ENCODE results near the gene CHD9. TPM values are rescaled to one million over a fixed set of nuclear protein-coding genes. Genes with fewer than 3 reads are reported as not detected.

CHD9 gene
- total RNA-seq, 1 experiment from 2014 or later = 25.4 TPM

- in situ Hi-C loops (cut with HindIII; ENCODE audit: low pct_unique_long_range_greater_than_20kb, low sequenced_read_pairs) (no loop called here), intact Hi-C loops (cut with micrococcal nuclease; ENCODE audit: unreplicated experiment) (no loop called here)
- Histone ChIP-seq H3K9me3 (ENCODE audit: control insufficient read depth, insufficient read depth, low read depth, low read length) (no peaks in the 10 kb centered on the region), H3K4me3 (ENCODE audit: low read depth in 2 of 2, low read length in 2 of 2) (no peak overlapping the region), H3K36me3 (ENCODE audit: control insufficient read depth, insufficient read depth, low read length) (peaks cover 8% of the 10 kb centered on the region), H3K4me1 (ENCODE audit: control insufficient read depth, insufficient read depth, low read length) (0 out of 2 replicates have a peak, but pooled peaks cover 2% of the 10 kb centered on the region), H3K27ac (ENCODE audit: low read length) (no peak overlapping the region), H3K27me3 (ENCODE audit: control insufficient read depth, insufficient read depth, low read length) (no peaks in the 10 kb centered on the region)
- POLR2A ChIA-PET = no interaction called here
- ATAC-seq (no peak), DNase-seq (ENCODE audit: low read depth, low spot score) (no peak)
- CTCF ChIA-PET = no interaction called here
- TF ChIP-seq POLR2AphosphoS5 (IDR thresholded peaks at IDR 0.05; ENCODE audit: low read depth, low read length) = no peak
- no peak for TF ChIP-seq CTCF (IDR thresholded peaks at IDR 0.05)
- no TSS peak for BruUV-seq (replicated peaks)
These were observed 164.6 kb downstream of the CHD9 start for GRCh38 chr16:53219371-53219770.

GRCh38 chr16:53219795-53220454, 165.1 kb downstream of the CHD9 start:
- ChIA-PET CTCF (no interaction called here), POLR2A (no interaction called here)
- DNase-seq (ENCODE audit: low read depth, low spot score) (no peak), ATAC-seq (no peak)
- H3K27me3 ChIP-seq (ENCODE audit: control insufficient read depth, insufficient read depth, low read length) = no peaks in the 10 kb centered on the region
- H3K36me3 ChIP-seq (ENCODE audit: control insufficient read depth, insufficient read depth, low read length) = peaks cover 8% of the 10 kb centered on the region
- intact Hi-C loops (cut with micrococcal nuclease; ENCODE audit: unreplicated experiment) = no loop called here
- no TSS peak for BruUV-seq (replicated peaks)
- TF ChIP-seq SIN3A (IDR thresholded peaks at IDR 0.05; ENCODE audit: borderline replicate concordance, insufficient read depth, low read depth, low read length) = no peak
- H3K4me3 ChIP-seq (ENCODE audit: low read depth in 2 of 2, low read length in 2 of 2) = no peak overlapping the region
- 0 out of 2 replicates have a peak, but pooled peaks cover 2% of the 10 kb centered on the region for H3K4me1 ChIP-seq (ENCODE audit: control insufficient read depth, insufficient read depth, low read length)
- in situ Hi-C loops (cut with HindIII; ENCODE audit: low pct_unique_long_range_greater_than_20kb, low sequenced_read_pairs) = no loop called here
- H3K9me3 ChIP-seq (ENCODE audit: control insufficient read depth, insufficient read depth, low read depth, low read length) = no peaks in the 10 kb centered on the region
- no peak overlapping the region for H3K27ac ChIP-seq (ENCODE audit: low read length)

- H3K4me3 ChIP-seq (ENCODE audit: low read depth in 2 of 2, low read length in 2 of 2) = no peak overlapping the region
- POLR2A ChIA-PET = no interaction called here
- TF ChIP-seq SIN3A (IDR thresholded peaks at IDR 0.05; ENCODE audit: borderline replicate concordance, insufficient read depth, low read depth, low read length) (no peak), POLR2AphosphoS5 (IDR thresholded peaks at IDR 0.05; ENCODE audit: low read depth, low read length) (no peak), REST (IDR thresholded peaks at IDR 0.05; ENCODE audit: insufficient read depth in 1 of 2, low read depth in 2 of 2, low read length in 1 of 2) (no peak), TCF7L2 (IDR thresholded peaks at IDR 0.05; ENCODE audit: low read depth, low read length) (no peak), CTCF (IDR thresholded peaks at IDR 0.05) (no peak; the same call in 1 of the 2 replicates)
- H3K27me3 ChIP-seq (ENCODE audit: control insufficient read depth, insufficient read depth, low read length) = no peaks in the 10 kb centered on the region
- intact Hi-C loops (cut with micrococcal nuclease; ENCODE audit: unreplicated experiment) = no loop called here
- CTCF ChIA-PET = no interaction called here
- H3K27ac ChIP-seq (ENCODE audit: low read length) = no peak overlapping the region
- no peaks in the 10 kb centered on the region for H3K9me3 ChIP-seq (ENCODE audit: control insufficient read depth, insufficient read depth, low read depth, low read length)
- in situ Hi-C loops (cut with HindIII; ENCODE audit: low pct_unique_long_range_greater_than_20kb, low sequenced_read_pairs) = no loop called here
- H3K36me3 ChIP-seq (ENCODE audit: control insufficient read depth, insufficient read depth, low read length) = peaks cover 11% of the 10 kb centered on the region
- no TSS peak for BruUV-seq (replicated peaks)
- DNase-seq (ENCODE audit: low read depth, low spot score) (no peak), ATAC-seq (no peak)
- H3K4me1 ChIP-seq (ENCODE audit: control insufficient read depth, insufficient read depth, low read length) = 0 out of 2 replicates have a peak, but pooled peaks cover 2% of the 10 kb centered on the region
These were observed 165.8 kb downstream of the CHD9 start for GRCh38 chr16:53220585-53220984.
